Suprapubic skin (tissue), 4 donors: ENCODE data around the gene SMDT1. TPM values are rescaled to one million over a fixed set of nuclear protein-coding genes. Genes with fewer than 3 reads are reported as not detected.

Experiments
- DNase-seq, 2 donors: peaks; one replicate each; pipeline ENCODE4 v3.0.0-alpha.2; 2019; ENCODE audit warnings: low spot score in 2 of 2
- H3K27ac ChIP-seq: fragments of 200-600 bp; sonication (generic); one replicate; pipeline ENCODE4 v1.5.1; 2019
- H3K27me3 ChIP-seq: fragments of 200-600 bp; sonication (generic); one replicate; pipeline ENCODE4 v1.5.1; 2019
- H3K36me3 ChIP-seq: fragments of 200-600 bp; sonication (generic); one replicate; pipeline ENCODE4 v1.5.1; 2019
- H3K4me1 ChIP-seq: fragments of 200-600 bp; sonication (generic); one replicate; pipeline ENCODE4 v1.5.1; 2019
- H3K4me3 ChIP-seq: fragments of 200-600 bp; sonication (generic); one replicate; pipeline ENCODE4 v1.5.1; 2019; ENCODE audit warnings: mild to moderate bottlenecking
- H3K9me3 ChIP-seq: fragments of 200-600 bp; sonication (generic); one replicate; pipeline ENCODE4 v1.5.1; 2019
- EP300 ChIP-seq: sonication (generic); formaldehyde crosslinking; IDR thresholded peaks from one replicate; pipeline ENCODE4 v1.6.1; 2017; ENCODE audit warnings: antibody characterized with exemption
- POLR2A ChIP-seq, 2 donors: fragments of 450-650 bp; IDR thresholded peaks; one replicate each; pipeline ENCODE4 v1.6.1; 2017; ENCODE audit warnings: antibody characterized with exemption in 2 of 2, mild to moderate bottlenecking in 2 of 2, moderate library complexity in 2 of 2
- POLR2AphosphoS5 ChIP-seq, 3 donors: sonication (generic); formaldehyde crosslinking; IDR thresholded peaks; one replicate each; pipeline ENCODE4 v1.6.1; 2017; ENCODE audit warnings: antibody characterized with exemption in 3 of 3
- WGBS: methylation state at CpG from one replicate; pipeline ENCODE4 v1.1.5; 2018; 5-methylcytosine and 5-hydroxymethylcytosine counted together
- total RNA-seq, 4 donors: library from RNA; depleted of rRNA; stranded (reverse); fragments of >200 nt; gene quantifications; one replicate each; pipeline ENCODE4 v1.1.0, GENCODE V29; 2016
- TF ChIP-seq, protein P1 (sequence below), 2 donors: fragments of 200-600 bp in 1 of 2; fragments of 450-650 bp in 1 of 2; sonication (generic) in 1 of 2; IDR thresholded peaks; one replicate each; pipeline ENCODE4 v1.5.1; 2016 to 2019; ENCODE audit warnings: antibody characterized with exemption in 2 of 2, mild to moderate bottlenecking in 1 of 2, moderate library complexity in 1 of 2

SMDT1 gene
- total RNA-seq, 4 donors from 2014 or later = 11.8 to 18.6 (median 12.8) TPM

DNA sequence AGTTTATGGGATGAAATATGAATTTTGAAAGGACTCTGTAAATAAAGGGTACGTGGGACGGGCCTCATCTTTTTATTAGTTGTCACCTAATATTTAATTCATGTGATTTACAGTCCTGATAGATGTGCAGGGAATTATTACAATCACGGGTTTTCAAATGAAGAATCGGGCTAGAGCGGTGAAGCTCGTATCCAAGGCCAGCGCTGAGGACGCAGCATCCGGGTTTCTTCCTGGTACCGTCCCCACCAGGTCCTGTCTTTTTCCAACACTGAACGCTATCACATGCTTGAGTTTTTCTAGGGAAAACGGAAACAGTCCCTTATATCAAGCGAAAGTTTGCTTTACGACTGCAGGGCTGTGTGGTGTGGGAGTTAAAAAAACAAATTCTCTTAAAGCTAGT, 787 bp downstream of the SMDT1 start:
- Histone ChIP-seq H3K4me3 (peak overlapping the region; percentile 63), H3K36me3 (peaks cover 36% of the 10 kb centered on the region), H3K27ac (peak overlapping the region; percentile 98), H3K9me3 (no peaks in the 10 kb centered on the region), H3K4me1 (peaks cover 41% of the 10 kb centered on the region), H3K27me3 (no peaks in the 10 kb centered on the region)
- under 1% methylated on average over 14 of the region's 14 CpGs for WGBS
- no peak for TF ChIP-seq POLR2AphosphoS5 (IDR thresholded peaks at IDR 0.05)
- TF ChIP-seq, protein P1, sequence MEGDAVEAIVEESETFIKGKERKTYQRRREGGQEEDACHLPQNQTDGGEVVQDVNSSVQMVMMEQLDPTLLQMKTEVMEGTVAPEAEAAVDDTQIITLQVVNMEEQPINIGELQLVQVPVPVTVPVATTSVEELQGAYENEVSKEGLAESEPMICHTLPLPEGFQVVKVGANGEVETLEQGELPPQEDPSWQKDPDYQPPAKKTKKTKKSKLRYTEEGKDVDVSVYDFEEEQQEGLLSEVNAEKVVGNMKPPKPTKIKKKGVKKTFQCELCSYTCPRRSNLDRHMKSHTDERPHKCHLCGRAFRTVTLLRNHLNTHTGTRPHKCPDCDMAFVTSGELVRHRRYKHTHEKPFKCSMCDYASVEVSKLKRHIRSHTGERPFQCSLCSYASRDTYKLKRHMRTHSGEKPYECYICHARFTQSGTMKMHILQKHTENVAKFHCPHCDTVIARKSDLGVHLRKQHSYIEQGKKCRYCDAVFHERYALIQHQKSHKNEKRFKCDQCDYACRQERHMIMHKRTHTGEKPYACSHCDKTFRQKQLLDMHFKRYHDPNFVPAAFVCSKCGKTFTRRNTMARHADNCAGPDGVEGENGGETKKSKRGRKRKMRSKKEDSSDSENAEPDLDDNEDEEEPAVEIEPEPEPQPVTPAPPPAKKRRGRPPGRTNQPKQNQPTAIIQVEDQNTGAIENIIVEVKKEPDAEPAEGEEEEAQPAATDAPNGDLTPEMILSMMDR (IDR thresholded peaks at IDR 0.05) = no peak
- no peak for TF ChIP-seq EP300
- TF ChIP-seq POLR2A (IDR thresholded peaks at IDR 0.05) = no peak
- peak in 1 of 2 donors; percentile 73 for DNase-seq

DNA sequence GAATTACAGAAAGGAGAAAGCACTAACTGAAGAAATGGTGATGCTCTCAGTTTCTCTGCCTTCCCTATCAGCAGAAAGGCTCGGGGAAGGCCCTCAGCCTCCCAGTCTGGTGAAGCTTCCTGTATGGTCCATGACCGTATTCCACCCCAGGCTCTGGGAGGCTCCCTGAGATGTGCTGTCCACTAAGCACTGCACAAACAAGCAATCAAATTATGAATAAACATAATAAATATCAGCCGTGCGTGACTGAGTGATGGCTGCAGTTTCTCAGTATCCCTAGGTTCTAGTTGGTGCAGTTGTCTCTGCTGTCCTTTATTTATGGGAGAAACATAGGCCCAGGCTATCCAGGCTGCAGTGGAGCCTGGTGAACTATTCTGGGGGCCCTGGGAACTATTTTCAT, 3.6 kb downstream of the SMDT1 start:
- TF ChIP-seq POLR2A (IDR thresholded peaks at IDR 0.05) = no peak
- no peak for TF ChIP-seq POLR2AphosphoS5 (IDR thresholded peaks at IDR 0.05)
- no peak for TF ChIP-seq EP300
- TF ChIP-seq, protein P1 (IDR thresholded peaks at IDR 0.05) = no peak
- WGBS = 96% methylated on average over 4 of the region's 4 CpGs
- no peak overlapping the region for H3K27ac ChIP-seq
- DNase-seq = peak in 1 of 2 donors; percentile 34
- H3K4me3 ChIP-seq = no peak overlapping the region
- no peaks in the 10 kb centered on the region for H3K9me3 ChIP-seq
- H3K36me3 ChIP-seq = peaks cover 44% of the 10 kb centered on the region
- H3K27me3 ChIP-seq = no peaks in the 10 kb centered on the region
- peaks cover 30% of the 10 kb centered on the region for H3K4me1 ChIP-seq

DNA sequence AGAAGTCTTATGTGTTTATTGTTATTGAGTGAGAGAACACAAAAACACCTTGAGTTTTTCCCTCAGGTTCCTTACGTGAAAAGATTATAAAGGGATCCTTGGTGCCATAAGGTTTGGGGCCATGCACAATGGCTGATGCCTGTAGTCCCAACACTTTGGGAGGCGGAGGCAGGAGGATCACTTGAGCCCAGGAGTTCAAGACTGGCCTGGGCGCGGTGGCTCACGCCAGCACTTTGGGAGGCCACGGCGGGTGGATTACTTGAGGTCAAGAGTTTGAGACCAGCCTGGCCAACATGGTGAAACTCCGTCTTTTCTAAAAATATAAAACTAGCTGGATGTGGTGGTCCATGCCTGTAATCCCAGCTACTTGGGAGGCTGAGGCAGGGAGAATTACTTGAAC, 5.4 kb downstream of the SMDT1 start:
- Histone ChIP-seq H3K27ac (no peak overlapping the region), H3K27me3 (no peaks in the 10 kb centered on the region), H3K4me1 (peaks cover 30% of the 10 kb centered on the region), H3K4me3 (no peak overlapping the region), H3K9me3 (no peaks in the 10 kb centered on the region), H3K36me3 (peaks cover 44% of the 10 kb centered on the region)
- DNase-seq = peak; percentile 40 to 65
- TF ChIP-seq POLR2A (IDR thresholded peaks at IDR 0.05) = no peak
- 98% methylated on average over 8 of the region's 8 CpGs for WGBS

DNA sequence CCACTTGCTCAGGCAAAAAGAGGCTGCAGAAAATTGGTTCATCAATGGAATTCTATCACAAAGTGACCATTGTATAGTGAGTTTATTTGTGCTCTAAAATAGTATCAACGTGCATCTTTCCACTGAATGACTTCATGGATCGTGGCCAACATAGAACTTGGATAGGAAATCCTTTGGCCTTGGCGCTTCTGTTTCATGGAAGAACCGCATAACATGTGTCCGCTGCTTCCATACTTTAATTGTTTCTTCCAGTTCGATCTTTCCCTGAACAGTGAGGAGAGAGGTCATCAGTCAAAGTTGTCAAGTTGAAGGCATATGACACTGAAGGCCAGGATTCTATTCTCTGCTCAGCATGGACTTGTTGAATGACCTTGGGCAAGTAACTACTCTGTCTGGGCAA, 6.6 kb downstream of the SMDT1 start:
- Histone ChIP-seq H3K27me3 (no peaks in the 10 kb centered on the region), H3K9me3 (no peaks in the 10 kb centered on the region), H3K4me1 (peaks cover 26% of the 10 kb centered on the region), H3K4me3 (no peak overlapping the region), H3K27ac (no peak overlapping the region), H3K36me3 (peaks cover 44% of the 10 kb centered on the region)
- TF ChIP-seq POLR2AphosphoS5 (IDR thresholded peaks at IDR 0.05) (no peak), POLR2A (IDR thresholded peaks at IDR 0.05) (no peak), EP300 (no peak)
- TF ChIP-seq, protein P1 (IDR thresholded peaks at IDR 0.05) = no peak
- 74% methylated on average over 6 of the region's 6 CpGs for WGBS
- DNase-seq = peak in 1 of 2 donors; percentile 1

DNA sequence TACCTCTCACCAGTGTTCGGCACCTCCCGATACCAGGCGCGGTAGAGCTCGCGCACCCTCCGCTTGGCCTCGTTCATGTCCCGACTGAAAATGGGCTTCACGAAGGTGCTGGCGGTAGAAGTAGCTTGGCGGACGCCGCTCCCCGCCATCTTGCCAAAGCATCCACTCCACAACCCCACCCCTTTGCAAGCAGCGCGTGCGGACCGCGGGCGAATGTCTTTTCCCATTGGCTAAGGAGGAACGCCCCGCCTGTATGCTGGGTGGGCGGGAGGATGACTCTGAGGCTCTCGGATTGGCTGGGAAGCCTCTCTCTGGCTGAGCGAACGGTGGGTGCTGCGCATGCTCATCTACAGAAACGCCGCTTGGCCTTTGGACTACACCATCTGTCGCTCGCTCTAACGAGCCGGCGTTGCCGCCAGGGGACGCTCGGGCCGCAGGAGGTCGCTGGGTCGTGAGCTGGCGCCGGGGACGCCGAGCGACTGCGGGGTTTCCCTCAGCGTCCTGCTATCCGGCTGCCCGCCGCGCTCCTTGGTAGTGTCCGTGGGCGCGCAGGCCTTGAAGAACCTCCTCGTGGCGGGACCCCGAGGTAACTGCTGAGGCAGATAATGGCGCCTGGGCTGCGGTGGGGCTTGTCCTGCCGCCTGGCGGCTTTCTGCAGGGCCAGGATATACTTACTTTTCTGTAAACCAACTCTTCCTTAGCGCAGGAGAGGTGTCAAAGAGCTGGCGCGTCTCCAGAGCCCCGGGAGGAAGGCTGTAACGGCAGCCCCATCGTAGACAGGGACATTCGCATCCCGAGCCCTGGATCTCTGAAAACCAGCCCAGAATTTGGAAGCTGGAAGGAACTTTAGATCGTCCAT, 11.3 kb downstream of the SMDT1 start, which contains the start of gene NDUFA6:
NDUFA6 (minus strand) TSS at position 177 of the 859 bp plus-strand sequence; CDS start at position 149, 28 bp downstream.
- peaks cover 24% of the 10 kb centered on the region for H3K4me1 ChIP-seq
- DNase-seq = peak; percentile 99 to 100
- peak within 1 kb of the TSS; percentile 94 for H3K4me3 ChIP-seq
- H3K36me3 ChIP-seq = peaks cover 12% of the 10 kb centered on the region
- no peaks in the 10 kb centered on the region for H3K27me3 ChIP-seq
- WGBS = 0% methylated on average over 9 of the region's 71 CpGs
- H3K27ac ChIP-seq = peak within 1 kb of the TSS; percentile 99
- TF ChIP-seq EP300 (no peak), POLR2AphosphoS5 (IDR thresholded peaks at IDR 0.05) (peak; percentile 30 to 78 (median 71)), POLR2A (IDR thresholded peaks at IDR 0.05) (peak; percentile 88 to 92)
- TF ChIP-seq, protein P1 (IDR thresholded peaks at IDR 0.05) = peak; percentile 95 to 96
- no peaks in the 10 kb centered on the region for H3K9me3 ChIP-seq
